BLaER1 (cell line): ENCODE measurements around the gene NGRN.

Experiments used
- H3K27ac ChIP-seq: shearing (Covaris generic); formaldehyde crosslinking; 2 replicates; pipeline ENCODE4 v1.8.1; 2022
- H3K27me3 ChIP-seq: shearing (Covaris generic); formaldehyde crosslinking; 2 replicates; pipeline ENCODE4 v1.8.1; 2022
- H3K36me3 ChIP-seq: shearing (Covaris generic); formaldehyde crosslinking; 2 replicates; pipeline ENCODE4 v1.8.1; 2022
- H3K4me1 ChIP-seq: shearing (Covaris generic); formaldehyde crosslinking; 2 replicates; pipeline ENCODE4 v1.8.1; 2022
- H3K4me2 ChIP-seq: shearing (Covaris generic); formaldehyde crosslinking; 2 replicates; pipeline ENCODE4 v1.8.1; 2022
- H3K4me3 ChIP-seq: shearing (Covaris generic); formaldehyde crosslinking; 2 replicates; pipeline ENCODE4 v1.8.1; 2022
- H3K9ac ChIP-seq: shearing (Covaris generic); formaldehyde crosslinking; 2 replicates; pipeline ENCODE4 v1.8.1; 2022
- H3K9me3 ChIP-seq: shearing (Covaris generic); formaldehyde crosslinking; 2 replicates; pipeline ENCODE4 v1.8.1; 2022
- H4K20me1 ChIP-seq: shearing (Covaris generic); formaldehyde crosslinking; 2 replicates; pipeline ENCODE4 v1.8.1; 2022
- Cebpa-rat ChIP-seq: shearing (Covaris generic); IDR thresholded peaks from 2 replicates; pipeline ENCODE4 v1.8.1; 2022

NGRN gene, protein sequence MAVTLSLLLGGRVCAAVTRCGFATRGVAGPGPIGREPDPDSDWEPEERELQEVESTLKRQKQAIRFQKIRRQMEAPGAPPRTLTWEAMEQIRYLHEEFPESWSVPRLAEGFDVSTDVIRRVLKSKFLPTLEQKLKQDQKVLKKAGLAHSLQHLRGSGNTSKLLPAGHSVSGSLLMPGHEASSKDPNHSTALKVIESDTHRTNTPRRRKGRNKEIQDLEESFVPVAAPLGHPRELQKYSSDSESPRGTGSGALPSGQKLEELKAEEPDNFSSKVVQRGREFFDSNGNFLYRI

DNA sequence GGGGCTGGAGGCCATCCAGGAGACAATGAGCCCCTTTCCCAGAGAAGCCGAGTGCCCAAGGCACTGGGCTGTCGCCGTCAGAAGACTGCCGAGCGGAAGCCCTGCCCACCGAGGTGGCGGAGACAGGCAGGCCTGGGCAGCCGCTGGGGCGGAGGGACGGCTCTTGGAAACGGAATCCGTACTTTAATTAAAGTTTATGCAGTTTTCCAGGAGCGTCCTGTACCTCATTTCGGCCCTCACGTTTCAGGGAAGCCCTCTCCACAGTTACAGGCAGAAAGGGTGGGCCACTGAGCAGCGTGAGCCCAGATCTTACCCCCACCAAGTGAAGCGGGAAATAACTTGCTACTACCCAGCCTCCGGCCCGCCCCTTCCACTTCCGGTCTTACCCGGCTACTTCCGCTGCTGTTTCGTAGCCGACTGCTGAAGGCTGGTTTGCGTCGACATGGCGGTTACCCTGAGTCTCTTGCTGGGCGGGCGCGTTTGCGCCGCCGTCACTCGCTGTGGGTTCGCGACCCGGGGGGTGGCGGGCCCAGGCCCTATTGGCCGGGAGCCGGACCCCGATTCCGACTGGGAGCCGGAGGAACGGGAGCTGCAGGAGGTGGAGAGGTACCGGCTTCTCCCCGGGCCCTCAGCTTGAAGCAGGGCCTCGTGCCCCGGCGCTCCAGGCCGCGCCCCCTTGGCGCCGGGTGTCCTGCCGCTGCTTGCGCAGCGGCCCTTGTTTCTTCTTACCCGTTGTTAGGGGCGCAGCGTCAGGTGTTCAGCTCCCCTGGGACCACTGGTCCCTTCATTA lies at the start of gene NGRN:
Gene NGRN (plus strand): TSS at position 402 of the 790 bp plus-strand sequence. CDS start 41 bp downstream, at position 443.
- Histone ChIP-seq H4K20me1 (peaks cover 40% of the 10 kb centered on the region), H3K27ac (peak within 1 kb of the TSS; percentile 93), H3K4me2 (peak within 1 kb of the TSS; percentile 96), H3K4me3 (peak within 1 kb of the TSS; percentile 77), H3K4me1 (peaks cover 76% of the 10 kb centered on the region), H3K9ac (peak within 1 kb of the TSS; percentile 86), H3K9me3 (no peaks in the 10 kb centered on the region), H3K27me3 (no peaks in the 10 kb centered on the region), H3K36me3 (peaks cover 17% of the 10 kb centered on the region)
- TF ChIP-seq Cebpa-rat, result no peak

DNA sequence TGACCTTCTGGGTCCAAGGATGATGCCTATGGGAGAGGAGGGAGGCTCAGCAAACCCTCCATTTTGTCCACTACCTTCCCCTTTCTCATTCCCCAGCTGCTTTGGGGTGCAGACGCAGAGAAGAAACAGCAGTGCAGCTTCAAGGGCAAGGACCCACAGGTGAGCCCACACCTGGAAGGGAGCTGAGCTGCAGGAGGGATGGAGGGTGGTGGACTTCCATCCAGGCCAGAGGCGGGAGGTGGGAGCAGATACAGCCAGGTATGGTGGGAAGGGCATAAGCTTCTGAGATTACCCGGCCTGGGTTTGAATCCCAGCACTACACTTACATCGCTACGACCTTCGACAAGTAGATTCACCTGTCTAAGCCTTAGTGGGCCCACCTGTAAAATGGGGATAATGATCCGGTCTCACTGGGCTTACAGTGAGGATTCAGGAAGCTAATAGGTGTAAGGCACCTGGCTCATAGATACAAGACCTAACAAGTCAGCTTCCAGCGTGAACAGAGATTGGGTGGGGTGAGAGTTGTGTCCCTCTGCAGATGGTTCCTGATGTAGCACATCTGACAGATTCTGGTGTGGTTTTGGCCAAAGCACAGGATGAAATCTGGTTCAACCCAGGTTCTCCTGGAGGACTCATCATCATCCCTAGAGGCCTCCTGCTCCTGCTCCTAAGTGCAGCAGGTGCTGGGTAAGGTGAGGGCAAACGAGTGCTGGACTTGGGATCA lies 47.6 kb upstream of the NGRN start:
- H3K27me3 ChIP-seq, result no peaks in the 10 kb centered on the region
- H3K4me3 ChIP-seq, result no peak overlapping the region
- no peak overlapping the region for H3K27ac ChIP-seq
- peaks cover 62% of the 10 kb centered on the region for H3K4me1 ChIP-seq
- H3K4me2 ChIP-seq, result no peak overlapping the region
- H3K36me3 ChIP-seq, result peaks cover 36% of the 10 kb centered on the region
- H3K9ac ChIP-seq, result no peak overlapping the region
- H4K20me1 ChIP-seq, result peaks cover 34% of the 10 kb centered on the region; the same call in 1 of the 2 replicates
- no peaks in the 10 kb centered on the region for H3K9me3 ChIP-seq
- no peak for TF ChIP-seq Cebpa-rat

DNA sequence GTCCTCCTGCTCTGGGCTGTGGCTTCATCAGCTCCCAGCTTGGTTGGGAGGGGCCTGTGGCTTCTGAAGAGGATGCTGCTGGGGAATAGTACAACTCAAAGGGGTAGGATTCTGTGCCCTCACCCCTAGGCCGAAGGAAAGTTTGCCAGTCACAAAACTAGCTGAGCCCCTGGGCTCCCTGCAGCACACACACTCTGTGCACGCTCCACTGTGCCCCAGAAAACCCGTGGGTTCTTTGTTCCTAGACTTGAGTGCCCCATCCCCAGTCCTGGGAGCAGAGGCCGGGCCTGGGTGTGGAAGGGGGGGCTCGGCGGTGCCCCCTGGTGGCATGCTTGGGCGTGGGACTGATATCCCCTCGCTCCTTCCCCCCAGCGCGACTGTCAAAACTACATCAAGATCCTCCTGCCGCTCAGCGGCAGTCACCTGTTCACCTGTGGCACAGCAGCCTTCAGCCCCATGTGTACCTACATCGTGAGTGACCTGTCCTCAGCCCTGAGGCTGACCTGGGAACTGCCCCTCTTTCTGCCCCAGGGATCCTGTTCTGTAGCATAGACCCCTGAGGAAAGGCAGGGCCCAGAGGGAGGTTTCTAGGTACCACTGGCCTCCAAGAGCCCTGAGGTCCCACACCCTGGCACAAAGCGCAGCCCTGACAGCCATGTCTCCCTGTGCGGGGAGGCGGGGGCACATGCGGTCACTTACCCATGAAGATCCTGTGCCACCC lies 45.9 kb upstream of the NGRN start:
- Histone ChIP-seq H3K36me3 (peaks cover 53% of the 10 kb centered on the region), H3K9me3 (no peaks in the 10 kb centered on the region), H4K20me1 (peaks cover 34% of the 10 kb centered on the region; the same call in 1 of the 2 replicates), H3K27me3 (no peaks in the 10 kb centered on the region), H3K27ac (peak overlapping the region; percentile 30; the same call in 1 of the 2 replicates), H3K9ac (no peak overlapping the region), H3K4me1 (peaks cover 63% of the 10 kb centered on the region), H3K4me3 (no peak overlapping the region), H3K4me2 (peak overlapping the region; percentile 57)
- no peak for TF ChIP-seq Cebpa-rat

DNA sequence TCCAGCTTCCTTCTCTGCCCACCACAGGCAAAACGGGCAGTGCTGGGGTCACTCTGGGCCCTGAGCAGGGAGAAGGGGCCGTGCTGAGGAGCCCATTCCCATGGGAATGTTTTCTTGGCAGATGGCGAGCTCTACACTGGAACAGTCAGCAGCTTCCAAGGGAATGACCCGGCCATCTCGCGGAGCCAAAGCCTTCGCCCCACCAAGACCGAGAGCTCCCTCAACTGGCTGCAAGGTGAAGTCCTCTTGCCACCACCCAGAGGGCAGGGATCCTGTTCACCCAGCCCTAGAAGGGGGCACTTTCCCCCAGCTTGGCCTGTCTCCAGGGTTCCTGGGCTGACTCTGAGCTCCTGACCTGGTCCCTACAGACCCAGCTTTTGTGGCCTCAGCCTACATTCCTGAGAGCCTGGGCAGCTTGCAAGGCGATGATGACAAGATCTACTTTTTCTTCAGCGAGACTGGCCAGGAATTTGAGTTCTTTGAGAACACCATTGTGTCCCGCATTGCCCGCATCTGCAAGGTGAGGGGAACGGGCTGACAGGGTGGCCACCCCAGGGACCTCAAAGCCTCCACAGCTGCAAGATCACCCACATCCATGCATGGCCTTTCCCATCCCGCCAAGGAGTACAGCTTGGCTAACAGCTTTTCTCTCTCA lies 44.1 kb upstream of the NGRN start:
- H3K36me3 ChIP-seq, result peaks cover 71% of the 10 kb centered on the region
- TF ChIP-seq Cebpa-rat, result no peak
- H4K20me1 ChIP-seq, result peaks cover 39% of the 10 kb centered on the region; the same call in 1 of the 2 replicates

DNA sequence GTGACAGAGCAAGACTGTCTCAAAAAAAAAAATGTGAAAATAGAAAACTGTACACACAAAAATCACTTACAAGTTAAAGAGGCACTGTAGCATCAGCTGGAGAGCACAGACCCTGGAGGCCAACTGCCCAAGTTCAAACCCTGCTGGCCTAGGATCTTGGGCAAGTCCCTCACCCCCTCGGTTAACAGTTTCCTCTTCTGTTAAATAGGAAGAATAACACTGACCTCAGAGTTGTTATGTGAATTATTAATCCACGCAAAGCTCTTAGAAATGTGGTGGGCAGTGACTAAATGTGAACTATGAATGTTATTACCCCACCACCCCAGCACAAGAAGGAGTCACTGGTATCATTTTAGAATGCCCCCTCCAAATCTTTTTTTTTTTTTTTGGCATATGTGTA lies 42.9 kb upstream of the NGRN start:
- Histone ChIP-seq H3K27me3 (no peaks in the 10 kb centered on the region), H3K9me3 (no peaks in the 10 kb centered on the region)

More for the DNA sequence above, 44.1 kb upstream of the NGRN start:
- Histone ChIP-seq H3K27ac (peak overlapping the region; percentile 51), H3K9ac (peak overlapping the region; percentile 18; the same call in 1 of the 2 replicates), H3K4me3 (no peak overlapping the region), H3K4me1 (peaks cover 63% of the 10 kb centered on the region), H3K9me3 (no peaks in the 10 kb centered on the region), H3K27me3 (no peaks in the 10 kb centered on the region), H3K4me2 (peak overlapping the region; percentile 62)

DNA sequence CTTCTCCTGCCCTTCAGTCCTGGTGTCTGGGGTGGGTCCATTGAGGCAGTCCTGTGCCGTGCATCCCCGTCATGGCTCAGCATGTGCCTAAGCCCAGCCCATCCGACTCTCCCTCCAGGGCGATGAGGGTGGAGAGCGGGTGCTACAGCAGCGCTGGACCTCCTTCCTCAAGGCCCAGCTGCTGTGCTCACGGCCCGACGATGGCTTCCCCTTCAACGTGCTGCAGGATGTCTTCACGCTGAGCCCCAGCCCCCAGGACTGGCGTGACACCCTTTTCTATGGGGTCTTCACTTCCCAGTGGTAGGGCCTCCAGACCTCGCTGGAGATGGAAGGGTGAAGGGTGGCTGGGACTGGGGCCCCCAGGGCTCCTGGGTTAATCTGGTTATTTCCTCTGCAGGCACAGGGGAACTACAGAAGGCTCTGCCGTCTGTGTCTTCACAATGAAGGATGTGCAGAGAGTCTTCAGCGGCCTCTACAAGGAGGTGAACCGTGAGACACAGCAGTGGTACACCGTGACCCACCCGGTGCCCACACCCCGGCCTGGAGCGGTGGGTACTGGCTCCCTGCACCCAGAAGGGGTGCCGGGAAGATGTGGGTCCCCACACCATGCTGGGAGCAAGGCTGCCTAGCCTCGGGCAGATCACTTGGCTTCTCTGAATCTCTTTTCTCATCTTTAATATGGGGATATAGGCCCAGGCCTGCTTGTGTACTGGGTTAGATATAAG lies 41.9 kb upstream of the NGRN start:
- Histone ChIP-seq H3K4me3 (no peak overlapping the region), H3K9ac (0 out of 2 replicates have a peak overlapping the region, but pooled peaks have one; percentile 2), H3K27me3 (no peaks in the 10 kb centered on the region), H3K27ac (no peak overlapping the region), H3K4me2 (peak overlapping the region; percentile 62), H3K4me1 (peaks cover 63% of the 10 kb centered on the region), H4K20me1 (peaks cover 28% of the 10 kb centered on the region; the same call in 1 of the 2 replicates), H3K9me3 (no peaks in the 10 kb centered on the region), H3K36me3 (peaks cover 83% of the 10 kb centered on the region)
- no peak for TF ChIP-seq Cebpa-rat

More for the DNA sequence above, 42.9 kb upstream of the NGRN start:
- Histone ChIP-seq H3K4me2 (no peak overlapping the region), H4K20me1 (peaks cover 29% of the 10 kb centered on the region; the same call in 1 of the 2 replicates), H3K4me1 (peaks cover 63% of the 10 kb centered on the region), H3K4me3 (no peak overlapping the region), H3K27ac (no peak overlapping the region), H3K36me3 (peaks cover 79% of the 10 kb centered on the region), H3K9ac (no peak overlapping the region)
- TF ChIP-seq Cebpa-rat, result no peak

DNA sequence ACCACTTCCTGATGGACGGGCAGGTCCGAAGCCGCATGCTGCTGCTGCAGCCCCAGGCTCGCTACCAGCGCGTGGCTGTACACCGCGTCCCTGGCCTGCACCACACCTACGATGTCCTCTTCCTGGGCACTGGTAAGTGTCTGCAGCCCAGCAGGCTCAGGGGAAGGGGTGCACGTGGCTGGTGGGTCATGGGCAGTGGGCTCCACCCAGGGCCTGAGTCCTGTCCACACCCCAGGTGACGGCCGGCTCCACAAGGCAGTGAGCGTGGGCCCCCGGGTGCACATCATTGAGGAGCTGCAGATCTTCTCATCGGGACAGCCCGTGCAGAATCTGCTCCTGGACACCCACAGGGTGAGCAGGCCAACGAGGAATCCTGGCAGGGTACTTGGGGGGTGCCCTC lies 40.4 kb upstream of the NGRN start:
- H3K4me2 ChIP-seq, result peak overlapping the region; percentile 62
- H3K27ac ChIP-seq, result peak overlapping the region; percentile 35; the same call in 1 of the 2 replicates
- no peak for TF ChIP-seq Cebpa-rat
- no peak overlapping the region for H3K4me3 ChIP-seq
- H3K36me3 ChIP-seq, result peaks cover 94% of the 10 kb centered on the region
- H3K4me1 ChIP-seq, result peaks cover 55% of the 10 kb centered on the region
- no peaks in the 10 kb centered on the region for H3K9me3 ChIP-seq
- H3K27me3 ChIP-seq, result no peaks in the 10 kb centered on the region
- no peak overlapping the region for H3K9ac ChIP-seq
- peaks cover 37% of the 10 kb centered on the region for H4K20me1 ChIP-seq

DNA sequence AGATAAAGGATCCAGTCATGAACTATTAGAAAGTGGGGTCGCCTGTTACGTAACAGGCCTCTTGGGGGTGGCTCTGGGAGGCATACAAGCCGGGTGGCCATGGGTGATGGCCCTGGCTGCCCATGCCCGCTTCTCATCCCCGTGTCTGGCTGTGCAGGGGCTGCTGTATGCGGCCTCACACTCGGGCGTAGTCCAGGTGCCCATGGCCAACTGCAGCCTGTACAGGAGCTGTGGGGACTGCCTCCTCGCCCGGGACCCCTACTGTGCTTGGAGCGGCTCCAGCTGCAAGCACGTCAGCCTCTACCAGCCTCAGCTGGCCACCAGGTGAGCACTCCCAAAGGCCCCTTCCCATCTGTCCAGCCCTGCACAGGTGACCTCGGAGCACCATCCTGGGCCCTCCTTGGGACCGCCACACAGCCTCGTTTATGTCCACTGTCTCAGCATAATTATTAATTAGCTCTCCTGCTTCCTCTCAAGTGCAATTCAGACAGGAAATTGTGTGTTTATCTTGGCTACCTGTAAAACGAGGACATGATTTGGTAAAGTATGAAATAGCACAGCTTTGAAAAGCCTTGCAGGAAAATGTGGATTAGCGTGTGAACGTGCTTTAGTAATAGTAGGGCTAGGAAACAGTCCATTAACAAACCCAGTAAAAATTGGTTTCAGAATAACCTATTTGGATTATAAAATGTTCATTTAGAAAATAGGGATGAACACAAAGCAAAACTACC lies 39.8 kb upstream of the NGRN start:
- TF ChIP-seq Cebpa-rat, result no peak
- H3K36me3 ChIP-seq, result peaks cover 97% of the 10 kb centered on the region
- H3K4me3 ChIP-seq, result no peak overlapping the region
- H3K9me3 ChIP-seq, result no peaks in the 10 kb centered on the region
- H3K27ac ChIP-seq, result no peak overlapping the region
- no peak overlapping the region for H3K9ac ChIP-seq
- H3K27me3 ChIP-seq, result no peaks in the 10 kb centered on the region
- H3K4me2 ChIP-seq, result no peak overlapping the region
- H4K20me1 ChIP-seq, result peaks cover 39% of the 10 kb centered on the region
- H3K4me1 ChIP-seq, result peaks cover 58% of the 10 kb centered on the region
